Nephron progenitor cell (in vitro differentiated cells): ENCODE data around the gene UBA1.

Experiments used
- DNase-seq: peaks from one replicate; pipeline ENCODE4 v3.0.0; 2021
- H3K27ac Mint-ChIP-seq: 2 replicates; pipeline ENCODE4 v1.8.0; 2021; ENCODE audit warnings: mild to moderate bottlenecking, moderate library complexity, mixed read lengths
- H3K27me3 Mint-ChIP-seq: 2 replicates; pipeline ENCODE4 v1.8.0; 2021; ENCODE audit warnings: mild to moderate bottlenecking, low read depth, mixed read lengths; ENCODE audit not compliant: poor library complexity
- H3K36me3 Mint-ChIP-seq: 2 replicates; pipeline ENCODE4 v1.8.0; 2021; ENCODE audit warnings: low read depth, mixed read lengths
- H3K4me1 Mint-ChIP-seq: 2 replicates; pipeline ENCODE4 v1.8.0; 2021; ENCODE audit warnings: mixed read lengths
- H3K4me3 Mint-ChIP-seq: 2 replicates; pipeline ENCODE4 v1.8.0; 2021; ENCODE audit warnings: mild to moderate bottlenecking, moderate library complexity, mixed read lengths
- H3K9me3 Mint-ChIP-seq: 2 replicates; pipeline ENCODE4 v1.8.0; 2021; ENCODE audit warnings: mild to moderate bottlenecking, moderate library complexity, mixed read lengths
- CTCF ChIP-seq: fragments of 200-600 bp; sonication (generic); IDR thresholded peaks from 2 replicates; pipeline ENCODE4 v1.5.0; 2021; ENCODE audit warnings: antibody characterized with exemption

UBA1 gene

DNA sequence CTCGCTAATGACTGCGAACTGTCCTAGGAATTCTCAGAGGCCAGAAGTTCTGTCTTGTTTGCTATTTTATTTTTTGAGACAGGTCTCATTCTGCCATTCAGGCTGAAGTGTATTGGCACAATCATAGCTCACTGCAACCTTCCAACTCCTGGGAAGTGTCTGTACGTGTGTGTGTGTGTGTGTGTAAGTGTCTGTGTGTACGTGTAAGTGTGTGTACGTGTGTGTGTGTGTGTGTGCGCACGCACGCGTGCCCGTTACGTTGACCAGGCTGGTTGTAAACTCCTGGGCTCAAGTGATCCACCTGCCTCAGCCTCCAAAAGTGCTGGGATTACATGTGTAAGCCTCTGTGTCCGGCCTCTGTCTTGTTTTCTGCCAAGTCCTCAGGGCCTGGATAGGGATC is 14.5 kb downstream of the UBA1 start:
- no peak overlapping the region for H3K4me3 Mint-ChIP-seq
- DNase-seq = no peak
- H3K27ac Mint-ChIP-seq = peak overlapping the region; percentile 44
- no peaks in the 10 kb centered on the region for H3K27me3 Mint-ChIP-seq
- TF ChIP-seq CTCF = no peak
- H3K9me3 Mint-ChIP-seq = no peaks in the 10 kb centered on the region
- peaks cover 92% of the 10 kb centered on the region for H3K36me3 Mint-ChIP-seq
- H3K4me1 Mint-ChIP-seq = no peaks in the 10 kb centered on the region

DNA sequence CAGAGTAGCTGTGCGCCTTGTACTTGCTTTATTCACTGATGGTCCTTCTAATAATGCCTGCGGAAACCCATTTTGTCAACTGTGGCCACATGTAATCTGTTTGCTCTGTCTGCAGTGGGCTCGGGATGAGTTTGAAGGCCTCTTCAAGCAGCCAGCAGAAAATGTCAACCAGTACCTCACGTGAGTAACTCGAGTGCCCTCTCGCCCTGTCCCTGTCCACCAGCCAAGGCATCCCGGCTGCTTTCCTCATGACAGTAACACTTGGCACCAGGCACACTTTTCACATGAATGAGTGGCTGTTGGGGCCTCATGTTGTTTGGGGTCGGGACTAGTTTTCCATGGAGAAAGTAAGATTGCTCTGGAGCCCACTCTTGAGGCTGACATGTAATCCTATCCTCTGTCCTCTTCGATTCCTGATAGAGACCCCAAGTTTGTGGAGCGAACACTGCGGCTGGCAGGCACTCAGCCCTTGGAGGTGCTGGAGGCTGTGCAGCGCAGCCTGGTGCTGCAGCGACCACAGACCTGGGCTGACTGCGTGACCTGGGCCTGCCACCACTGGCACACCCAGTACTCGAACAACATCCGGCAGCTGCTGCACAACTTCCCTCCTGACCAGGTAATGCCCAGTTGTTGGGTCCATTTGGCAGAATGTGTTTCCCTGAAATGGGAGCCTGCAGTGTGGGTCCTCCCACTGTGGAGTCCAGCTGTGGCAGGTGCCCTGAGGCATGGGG is 16.0 kb downstream of the UBA1 start:
- Mint-ChIP-seq H3K4me3 (no peak overlapping the region), H3K9me3 (no peaks in the 10 kb centered on the region), H3K36me3 (peaks cover 90% of the 10 kb centered on the region), H3K27ac (peak overlapping the region; percentile 81), H3K27me3 (no peaks in the 10 kb centered on the region), H3K4me1 (peaks cover 5% of the 10 kb centered on the region)
- no peak for DNase-seq
- TF ChIP-seq CTCF = no peak

DNA sequence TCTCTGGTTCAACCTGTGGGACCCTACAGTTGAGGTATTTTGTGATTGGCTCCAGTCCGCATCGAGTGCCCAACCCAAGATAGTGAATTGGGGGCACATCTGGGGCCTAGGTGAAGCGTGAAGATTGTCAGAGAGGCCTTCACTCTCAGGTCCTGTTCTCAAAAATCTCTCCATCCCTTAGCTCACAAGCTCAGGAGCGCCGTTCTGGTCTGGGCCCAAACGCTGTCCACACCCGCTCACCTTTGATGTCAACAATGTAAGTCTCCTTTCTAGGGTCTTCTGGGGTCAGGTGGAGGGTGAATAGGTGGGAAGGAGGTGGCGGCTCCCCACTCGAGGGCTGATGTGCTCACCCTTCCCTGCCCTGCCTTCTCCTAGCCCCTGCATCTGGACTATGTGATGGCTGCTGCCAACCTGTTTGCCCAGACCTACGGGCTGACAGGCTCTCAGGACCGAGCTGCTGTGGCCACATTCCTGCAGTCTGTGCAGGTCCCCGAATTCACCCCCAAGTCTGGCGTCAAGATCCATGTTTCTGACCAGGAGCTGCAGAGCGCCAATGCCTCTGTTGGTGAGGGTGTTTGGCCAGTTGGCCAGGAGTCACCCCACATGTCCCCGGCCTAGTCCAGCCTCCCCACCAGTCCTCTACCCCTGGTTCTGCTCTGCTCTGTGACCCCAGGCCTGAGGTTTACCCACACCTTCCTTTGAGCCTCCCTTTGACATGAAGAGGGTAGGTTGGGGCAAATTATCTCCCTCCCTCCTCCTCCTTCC is 17.2 kb downstream of the UBA1 start:
- H3K27ac Mint-ChIP-seq = no peak overlapping the region
- peaks cover 87% of the 10 kb centered on the region for H3K36me3 Mint-ChIP-seq
- H3K9me3 Mint-ChIP-seq = no peaks in the 10 kb centered on the region
- H3K4me3 Mint-ChIP-seq = no peak overlapping the region
- no peaks in the 10 kb centered on the region for H3K27me3 Mint-ChIP-seq
- peaks cover 7% of the 10 kb centered on the region for H3K4me1 Mint-ChIP-seq
- no peak for DNase-seq
- TF ChIP-seq CTCF = no peak

DNA sequence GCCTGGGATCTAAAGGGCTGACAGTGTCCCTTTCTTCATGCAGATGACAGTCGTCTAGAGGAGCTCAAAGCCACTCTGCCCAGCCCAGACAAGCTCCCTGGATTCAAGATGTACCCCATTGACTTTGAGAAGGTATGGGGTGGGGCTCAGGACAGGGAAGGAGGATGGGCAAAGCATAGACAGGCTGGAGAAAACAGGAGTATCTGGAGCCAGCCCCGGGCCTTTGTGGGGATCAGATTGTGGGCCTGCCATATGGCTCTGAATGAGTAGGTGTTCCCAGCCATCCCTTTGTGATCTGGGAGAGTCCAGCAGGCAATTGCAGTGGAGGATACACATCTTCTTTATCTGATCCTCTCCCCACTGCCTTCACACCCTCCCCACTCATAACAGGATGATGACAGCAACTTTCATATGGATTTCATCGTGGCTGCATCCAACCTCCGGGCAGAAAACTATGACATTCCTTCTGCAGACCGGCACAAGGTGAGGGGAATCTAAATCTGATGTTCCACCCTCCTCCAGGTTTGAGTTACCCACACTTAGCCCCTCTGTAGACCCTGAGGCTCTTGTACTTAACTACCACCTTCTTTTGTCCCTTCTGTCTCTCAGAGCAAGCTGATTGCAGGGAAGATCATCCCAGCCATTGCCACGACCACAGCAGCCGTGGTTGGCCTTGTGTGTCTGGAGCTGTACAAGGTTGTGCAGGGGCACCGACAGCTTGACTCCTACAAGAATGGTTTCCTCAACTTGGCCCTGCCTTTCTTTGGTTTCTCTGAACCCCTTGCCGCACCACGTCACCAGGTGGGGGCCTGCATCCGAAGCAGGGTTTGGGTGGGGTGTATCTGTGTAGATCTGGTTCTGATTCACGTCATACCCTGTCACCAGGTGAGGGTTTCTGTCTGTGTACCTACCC is 19.0 kb downstream of the UBA1 start:
- TF ChIP-seq CTCF = no peak
- peak overlapping the region; percentile 2 for H3K27ac Mint-ChIP-seq
- no peak for DNase-seq
- H3K4me1 Mint-ChIP-seq = peaks cover 24% of the 10 kb centered on the region
- H3K9me3 Mint-ChIP-seq = no peaks in the 10 kb centered on the region
- no peaks in the 10 kb centered on the region for H3K27me3 Mint-ChIP-seq
- peaks cover 79% of the 10 kb centered on the region for H3K36me3 Mint-ChIP-seq
- no peak overlapping the region for H3K4me3 Mint-ChIP-seq

DNA sequence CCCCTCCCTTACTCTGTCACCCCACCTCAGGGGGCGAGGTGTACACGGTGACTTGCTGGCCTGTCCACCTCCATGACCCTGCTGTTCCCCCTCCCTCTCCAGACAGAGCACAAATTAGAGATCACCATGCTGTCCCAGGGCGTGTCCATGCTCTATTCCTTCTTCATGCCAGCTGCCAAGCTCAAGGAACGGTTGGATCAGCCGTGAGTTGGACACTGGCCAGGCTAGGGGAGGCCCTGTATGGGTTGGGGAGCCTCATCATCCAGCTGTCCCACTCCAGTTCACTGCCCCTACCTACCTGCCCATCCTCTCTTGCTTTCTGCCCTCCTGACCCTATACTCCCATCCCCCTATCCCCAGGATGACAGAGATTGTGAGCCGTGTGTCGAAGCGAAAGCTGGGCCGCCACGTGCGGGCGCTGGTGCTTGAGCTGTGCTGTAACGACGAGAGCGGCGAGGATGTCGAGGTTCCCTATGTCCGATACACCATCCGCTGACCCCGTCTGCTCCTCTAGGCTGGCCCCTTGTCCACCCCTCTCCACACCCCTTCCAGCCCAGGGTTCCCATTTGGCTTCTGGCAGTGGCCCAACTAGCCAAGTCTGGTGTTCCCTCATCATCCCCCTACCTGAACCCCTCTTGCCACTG is 20.9 kb downstream of the UBA1 start:
- H3K9me3 Mint-ChIP-seq = no peaks in the 10 kb centered on the region
- H3K27ac Mint-ChIP-seq = peak overlapping the region; percentile 85
- H3K36me3 Mint-ChIP-seq = peaks cover 66% of the 10 kb centered on the region
- H3K4me3 Mint-ChIP-seq = no peak overlapping the region
- DNase-seq = no peak
- no peak for TF ChIP-seq CTCF
- H3K4me1 Mint-ChIP-seq = peaks cover 29% of the 10 kb centered on the region
- no peaks in the 10 kb centered on the region for H3K27me3 Mint-ChIP-seq
